ENCODE data around the gene PRPF6. TPM values are rescaled to one million over a fixed set of nuclear protein-coding genes. Genes with fewer than 3 reads are reported as not detected.

PRPF6 gene
- total RNA-seq, 1 donor from 2014 or later = 51.9 TPM

DNA sequence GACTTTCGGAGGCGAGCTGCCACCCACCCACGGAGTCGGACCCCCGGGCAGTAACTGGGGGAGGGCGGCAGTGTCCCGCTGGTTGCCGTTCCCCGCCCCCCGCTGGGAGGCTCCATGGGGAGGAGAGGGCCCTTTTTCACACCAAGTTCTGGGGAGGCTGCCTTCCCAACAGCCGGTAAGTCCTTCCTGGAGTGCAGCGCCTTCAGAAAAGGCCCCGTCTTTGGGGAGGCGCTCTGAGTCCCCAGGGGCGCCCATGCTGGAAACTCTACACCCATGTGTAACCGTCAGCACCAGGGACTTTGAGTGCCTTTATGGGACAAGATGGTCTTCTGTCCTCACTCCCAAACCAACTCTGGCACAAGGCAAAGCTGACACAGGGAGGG lies 68.9 kb downstream of the PRPF6 start:
- H3K4me2 ChIP-seq = peak overlapping the region; percentile 67
- Mint-ChIP-seq H3K27me3 (ENCODE audit: insufficient read depth, low read depth) (peaks cover 46% of the 10 kb centered on the region), H3K4me1 (peaks cover 13% of the 10 kb centered on the region), H3K27ac (no peak overlapping the region), H3K9me3 (no peaks in the 10 kb centered on the region), H3K36me3 (no peaks in the 10 kb centered on the region), H3K4me3 (no peak overlapping the region)
- no peak for DNase-seq (ENCODE audit: low spot score)
- no peak overlapping the region for H3K27ac ChIP-seq
- H3K36me3 ChIP-seq = no peaks in the 10 kb centered on the region
- peak overlapping the region; percentile 13 for H3K4me3 ChIP-seq
- no peak overlapping the region for H2AFZ ChIP-seq (replicated peaks)
- H3K9ac ChIP-seq = no peak overlapping the region
- peaks cover 84% of the 10 kb centered on the region for H3K27me3 ChIP-seq
- H3K9me3 ChIP-seq (ENCODE audit: low read depth) = no peaks in the 10 kb centered on the region
- peaks cover 12% of the 10 kb centered on the region for H3K4me1 ChIP-seq
- TF ChIP-seq EZH2phosphoT487 (IDR thresholded peaks at IDR 0.05) (peak; percentile 40), EZH2 (IDR thresholded peaks at IDR 0.05) (peak; percentile 51)
- TF ChIP-seq, protein P1, sequence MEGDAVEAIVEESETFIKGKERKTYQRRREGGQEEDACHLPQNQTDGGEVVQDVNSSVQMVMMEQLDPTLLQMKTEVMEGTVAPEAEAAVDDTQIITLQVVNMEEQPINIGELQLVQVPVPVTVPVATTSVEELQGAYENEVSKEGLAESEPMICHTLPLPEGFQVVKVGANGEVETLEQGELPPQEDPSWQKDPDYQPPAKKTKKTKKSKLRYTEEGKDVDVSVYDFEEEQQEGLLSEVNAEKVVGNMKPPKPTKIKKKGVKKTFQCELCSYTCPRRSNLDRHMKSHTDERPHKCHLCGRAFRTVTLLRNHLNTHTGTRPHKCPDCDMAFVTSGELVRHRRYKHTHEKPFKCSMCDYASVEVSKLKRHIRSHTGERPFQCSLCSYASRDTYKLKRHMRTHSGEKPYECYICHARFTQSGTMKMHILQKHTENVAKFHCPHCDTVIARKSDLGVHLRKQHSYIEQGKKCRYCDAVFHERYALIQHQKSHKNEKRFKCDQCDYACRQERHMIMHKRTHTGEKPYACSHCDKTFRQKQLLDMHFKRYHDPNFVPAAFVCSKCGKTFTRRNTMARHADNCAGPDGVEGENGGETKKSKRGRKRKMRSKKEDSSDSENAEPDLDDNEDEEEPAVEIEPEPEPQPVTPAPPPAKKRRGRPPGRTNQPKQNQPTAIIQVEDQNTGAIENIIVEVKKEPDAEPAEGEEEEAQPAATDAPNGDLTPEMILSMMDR (IDR thresholded peaks at IDR 0.05) = no peak
- H3K79me2 ChIP-seq (ENCODE audit: low read depth) = no peaks in the 10 kb centered on the region
- H4K20me1 ChIP-seq (ENCODE audit: low read depth) = peaks cover 18% of the 10 kb centered on the region
- H3F3A ChIP-seq (ENCODE audit: low read depth) = peaks cover 19% of the 10 kb centered on the region

DNA sequence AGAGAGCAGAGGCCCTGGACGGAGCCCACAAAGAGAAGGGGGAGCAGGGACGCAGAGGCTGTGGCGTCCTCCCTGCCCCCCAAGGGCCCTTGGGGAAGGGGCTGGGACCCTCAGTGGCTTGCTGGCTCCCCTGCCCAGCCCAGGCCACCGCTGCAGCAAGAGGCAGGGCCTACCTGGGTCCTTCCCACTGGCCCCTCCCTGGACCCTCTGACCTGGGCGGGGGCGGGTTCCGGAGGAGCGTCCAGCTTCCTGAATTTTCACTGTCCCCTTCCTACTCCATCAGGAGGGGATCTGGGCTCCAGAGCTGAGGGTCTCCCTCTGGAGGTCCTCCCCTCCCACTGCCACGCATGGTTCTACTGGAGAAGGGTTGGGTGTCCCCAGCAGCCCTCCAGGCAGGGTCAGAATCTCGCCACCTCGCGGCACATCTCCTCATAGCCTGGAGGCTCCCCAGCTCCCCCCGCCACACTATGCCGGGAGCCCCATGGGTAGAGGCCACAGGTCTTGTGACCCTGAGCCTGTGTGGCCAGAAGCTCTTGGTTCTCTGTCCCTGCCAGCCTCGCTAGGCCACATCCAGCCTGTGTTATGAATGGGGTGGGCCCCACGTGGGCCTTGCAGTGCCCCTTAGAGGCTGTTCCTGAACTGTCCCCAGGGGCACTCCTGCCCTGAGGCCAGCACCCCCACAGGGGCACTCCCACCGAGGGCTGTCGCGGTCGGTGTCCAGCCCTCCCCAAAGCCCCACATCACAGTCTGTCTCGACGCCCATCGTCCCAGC lies 69.5 kb downstream of the PRPF6 start:
- Histone ChIP-seq H3K79me2 (ENCODE audit: low read depth) (no peaks in the 10 kb centered on the region), H3K4me1 (peaks cover 9% of the 10 kb centered on the region), H3K27me3 (peaks cover 79% of the 10 kb centered on the region), H3K36me3 (no peaks in the 10 kb centered on the region), H3K9ac (no peak overlapping the region), H4K20me1 (ENCODE audit: low read depth) (peaks cover 18% of the 10 kb centered on the region), H2AFZ (replicated peaks) (no peak overlapping the region), H3F3A (ENCODE audit: low read depth) (peaks cover 19% of the 10 kb centered on the region), H3K27ac (no peak overlapping the region), H3K9me3 (ENCODE audit: low read depth) (no peaks in the 10 kb centered on the region), H3K4me2 (no peak overlapping the region), H3K4me3 (no peak overlapping the region)
- no peaks in the 10 kb centered on the region for H3K36me3 Mint-ChIP-seq
- TF ChIP-seq, protein P1 (IDR thresholded peaks at IDR 0.05) = no peak
- TF ChIP-seq EZH2phosphoT487 (IDR thresholded peaks at IDR 0.05) = no peak
- no peak for TF ChIP-seq EZH2 (IDR thresholded peaks at IDR 0.05)
- DNase-seq (ENCODE audit: low spot score) = no peak
- peaks cover 42% of the 10 kb centered on the region for H3K27me3 Mint-ChIP-seq (ENCODE audit: insufficient read depth, low read depth)
- H3K27ac Mint-ChIP-seq = no peak overlapping the region
- peak overlapping the region; percentile 65 for H3K4me3 Mint-ChIP-seq
- peaks cover 17% of the 10 kb centered on the region for H3K4me1 Mint-ChIP-seq
- peaks cover 2% of the 10 kb centered on the region for H3K9me3 Mint-ChIP-seq

DNA sequence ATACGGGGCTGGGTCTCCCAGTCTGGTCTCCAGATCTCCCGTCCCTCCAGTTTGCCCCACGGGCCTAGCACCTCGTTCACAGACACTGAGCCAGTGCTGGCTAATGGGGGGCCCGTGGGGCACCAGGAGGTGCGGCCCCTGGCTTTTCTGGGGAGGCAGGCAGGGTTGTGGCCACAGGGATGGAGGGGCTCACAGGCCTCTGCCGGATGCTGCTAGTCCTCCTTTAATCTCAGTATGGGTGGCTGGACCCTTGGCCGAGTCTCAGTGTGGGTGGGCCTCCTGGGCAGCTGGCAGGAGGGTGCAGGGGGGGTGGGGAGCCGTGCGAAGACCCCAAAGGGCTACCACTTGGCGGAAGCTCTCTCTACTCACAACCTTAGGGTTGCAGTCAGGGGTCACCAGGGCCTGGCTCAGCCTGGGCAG lies 70.1 kb downstream of the PRPF6 start:
- Histone ChIP-seq H3K79me2 (ENCODE audit: low read depth) (no peaks in the 10 kb centered on the region), H3K4me2 (no peak overlapping the region), H3K27ac (no peak overlapping the region), H3K36me3 (no peaks in the 10 kb centered on the region), H2AFZ (replicated peaks) (no peak overlapping the region), H4K20me1 (ENCODE audit: low read depth) (peaks cover 18% of the 10 kb centered on the region), H3K27me3 (peaks cover 73% of the 10 kb centered on the region), H3K9me3 (ENCODE audit: low read depth) (no peaks in the 10 kb centered on the region), H3K9ac (no peak overlapping the region), H3K4me1 (peaks cover 8% of the 10 kb centered on the region), H3K4me3 (no peak overlapping the region), H3F3A (ENCODE audit: low read depth) (peaks cover 19% of the 10 kb centered on the region)
- peaks cover 36% of the 10 kb centered on the region for H3K27me3 Mint-ChIP-seq (ENCODE audit: insufficient read depth, low read depth)
- peaks cover 2% of the 10 kb centered on the region for H3K9me3 Mint-ChIP-seq
- H3K4me1 Mint-ChIP-seq = peaks cover 17% of the 10 kb centered on the region
- TF ChIP-seq EZH2 (IDR thresholded peaks at IDR 0.05) (no peak), EZH2phosphoT487 (IDR thresholded peaks at IDR 0.05) (no peak)
- TF ChIP-seq, protein P1 (IDR thresholded peaks at IDR 0.05) = no peak
- no peak for DNase-seq (ENCODE audit: low spot score)
- no peak overlapping the region for H3K4me3 Mint-ChIP-seq
- H3K36me3 Mint-ChIP-seq = no peaks in the 10 kb centered on the region
- H3K27ac Mint-ChIP-seq = no peak overlapping the region
